ENCODE results near the gene GLP2R.

DNA sequence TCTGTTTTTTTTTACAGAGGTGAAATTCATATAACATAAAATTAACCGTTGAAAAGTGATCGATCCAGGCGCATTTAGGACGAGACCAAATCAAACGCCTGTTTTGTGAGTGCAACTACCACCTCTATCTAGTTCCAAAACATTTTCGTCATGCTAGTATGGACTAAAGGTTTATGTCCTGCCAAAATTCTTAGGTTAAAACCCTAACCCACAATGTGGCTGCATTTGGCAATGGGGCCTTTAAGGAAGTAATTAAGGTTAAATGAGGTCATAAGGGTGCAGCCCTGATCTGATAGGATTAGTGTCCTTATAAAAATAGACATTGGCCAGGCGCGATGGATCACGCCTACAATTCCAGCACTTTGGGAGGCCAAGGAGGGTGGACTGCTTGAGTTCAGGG lies 112.2 kb downstream of the GLP2R start:
- TF ChIP-seq CTCF (IDR thresholded peaks at IDR 0.05 in 4 of 5, conservative IDR thresholded peaks at IDR 0.05 in 1 of 5) (no peak), POLR2A (IDR thresholded peaks at IDR 0.05) (no peak)

All from gastrocnemius medialis (tissue), 4 donors.